Activated B cell treated with CpG ODN at 0.5 μM for 24 hours (primary cell): ENCODE results near the gene SEC61A1. TPM values are rescaled to one million over a fixed set of nuclear protein-coding genes. Genes with fewer than 3 reads are reported as not detected.

Source experiments
- ATAC-seq: fragments of 200-7000 bp; cut with Tn5 transposase; one replicate; pipeline ENCODE4 v1.10.0; 2021; ENCODE audit warnings: low read depth, mild to moderate bottlenecking, moderate library complexity
- CTCF ChIA-PET: fragments of 350-600 bp; sonication (Branson Sonifier 250); formaldehyde crosslinking; loops from one replicate; lab custom pipeline; 2021; ENCODE audit warnings: antibody characterized with exemption; lab: Charles Lee
- POLR2A ChIA-PET: fragments of 350-600 bp; sonication (Branson Sonifier 250); formaldehyde crosslinking; loops from one replicate; lab custom pipeline; 2021; ENCODE audit warnings: antibody characterized with exemption; lab: Charles Lee
- DNase-seq: peaks from one replicate; pipeline ENCODE4 v3.0.0; 2022
- H3K27ac Mint-ChIP-seq: one replicate; pipeline ENCODE4 v1.8.0; 2020; ENCODE audit warnings: mixed read lengths
- H3K27me3 Mint-ChIP-seq: one replicate; pipeline ENCODE4 v1.8.0; 2021; ENCODE audit warnings: mixed read lengths
- H3K36me3 Mint-ChIP-seq: one replicate; pipeline ENCODE4 v1.8.0; 2021; ENCODE audit warnings: low read depth, mixed read lengths
- H3K4me1 Mint-ChIP-seq: one replicate; pipeline ENCODE4 v1.8.0; 2021; ENCODE audit warnings: mixed read lengths
- H3K4me3 Mint-ChIP-seq: one replicate; pipeline ENCODE4 v1.8.0; 2020; ENCODE audit warnings: mild to moderate bottlenecking, mixed read lengths
- H3K9me3 Mint-ChIP-seq: one replicate; pipeline ENCODE4 v1.8.0; 2020; ENCODE audit warnings: mixed read lengths
- intact Hi-C: fragments of 100-400 bp; cut with micrococcal nuclease; formaldehyde crosslinking; loops from one replicate; pipeline ENCODE4 v1.15.1; 2024
- total RNA-seq: library from RNA; stranded (reverse); gene quantifications from 2 replicates; pipeline ENCODE4 v1.2.3, GENCODE V29; 2022
- TF ChIP-seq, protein P1 (sequence below): fragments of 200-600 bp; IDR thresholded peaks from one replicate; pipeline ENCODE4 v1.8.0; 2022; ENCODE audit warnings: antibody characterized with exemption, mild to moderate bottlenecking

The SEC61A1 gene
- total RNA-seq, 1 donor from 2014 or later: 84.0 TPM

GRCh38 chr3:128083396-128083795, 31.2 kb downstream of the SEC61A1 start:
- Mint-ChIP-seq H3K4me3 (no peak overlapping the region), H3K36me3 (peaks cover 84% of the 10 kb centered on the region), H3K9me3 (no peaks in the 10 kb centered on the region), H3K27ac (no peak overlapping the region), H3K27me3 (no peaks in the 10 kb centered on the region), H3K4me1 (no peaks in the 10 kb centered on the region)
- ATAC-seq (no peak), DNase-seq (no peak)
- CTCF ChIA-PET: interaction anchor here (1.0 kb wide), 1 partner anchor 17 kb away, joined by 3 read pairs; no protein-coding TSS in a partner anchor
- POLR2A ChIA-PET: no interaction called here
- intact Hi-C loops: no loop called here
- TF ChIP-seq, protein P1, sequence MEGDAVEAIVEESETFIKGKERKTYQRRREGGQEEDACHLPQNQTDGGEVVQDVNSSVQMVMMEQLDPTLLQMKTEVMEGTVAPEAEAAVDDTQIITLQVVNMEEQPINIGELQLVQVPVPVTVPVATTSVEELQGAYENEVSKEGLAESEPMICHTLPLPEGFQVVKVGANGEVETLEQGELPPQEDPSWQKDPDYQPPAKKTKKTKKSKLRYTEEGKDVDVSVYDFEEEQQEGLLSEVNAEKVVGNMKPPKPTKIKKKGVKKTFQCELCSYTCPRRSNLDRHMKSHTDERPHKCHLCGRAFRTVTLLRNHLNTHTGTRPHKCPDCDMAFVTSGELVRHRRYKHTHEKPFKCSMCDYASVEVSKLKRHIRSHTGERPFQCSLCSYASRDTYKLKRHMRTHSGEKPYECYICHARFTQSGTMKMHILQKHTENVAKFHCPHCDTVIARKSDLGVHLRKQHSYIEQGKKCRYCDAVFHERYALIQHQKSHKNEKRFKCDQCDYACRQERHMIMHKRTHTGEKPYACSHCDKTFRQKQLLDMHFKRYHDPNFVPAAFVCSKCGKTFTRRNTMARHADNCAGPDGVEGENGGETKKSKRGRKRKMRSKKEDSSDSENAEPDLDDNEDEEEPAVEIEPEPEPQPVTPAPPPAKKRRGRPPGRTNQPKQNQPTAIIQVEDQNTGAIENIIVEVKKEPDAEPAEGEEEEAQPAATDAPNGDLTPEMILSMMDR: no peak

GRCh38 chr3:128083980-128084674, 31.9 kb downstream of the SEC61A1 start:
- DNase-seq (no peak), ATAC-seq (no peak)
- no peak overlapping the region for H3K27ac Mint-ChIP-seq
- peaks cover 79% of the 10 kb centered on the region for H3K36me3 Mint-ChIP-seq
- POLR2A ChIA-PET: no interaction called here
- CTCF ChIA-PET: interaction anchor here (1.0 to 1.1 kb wide), 2 partner anchors 11 to 18 kb away, joined by 3 read pairs; no protein-coding TSS in a partner anchor
- intact Hi-C loops: no loop called here
- no peaks in the 10 kb centered on the region for H3K27me3 Mint-ChIP-seq
- TF ChIP-seq, protein P1: no peak
- H3K4me1 Mint-ChIP-seq: no peaks in the 10 kb centered on the region
- no peaks in the 10 kb centered on the region for H3K9me3 Mint-ChIP-seq
- H3K4me3 Mint-ChIP-seq: no peak overlapping the region

DNA sequence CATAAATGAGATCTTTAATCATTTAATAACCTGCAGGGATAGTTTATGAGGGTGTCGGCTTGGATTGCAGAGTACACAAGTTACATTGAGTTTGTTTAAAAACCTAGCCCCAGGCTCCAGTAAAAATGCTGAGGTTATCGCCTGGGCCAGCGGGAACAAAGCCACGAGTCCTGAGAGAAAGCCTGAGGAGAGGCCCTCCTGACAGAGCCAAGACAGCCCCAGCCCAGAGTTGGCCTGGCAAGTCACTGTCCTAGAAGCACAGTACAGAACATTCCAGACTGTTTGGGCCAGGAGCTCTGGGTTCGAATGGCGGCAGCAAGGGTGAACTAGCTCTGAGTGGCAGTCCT, 32.4 kb downstream of the SEC61A1 start:
- TF ChIP-seq, protein P1: no peak
- intact Hi-C loops: no loop called here
- H3K4me3 Mint-ChIP-seq: no peak overlapping the region
- ChIA-PET POLR2A (no interaction called here), CTCF (interaction anchor here (1.1 kb wide), 1 partner anchor 10 kb away, joined by 3 read pairs; no protein-coding TSS in a partner anchor)
- no peaks in the 10 kb centered on the region for H3K4me1 Mint-ChIP-seq
- H3K9me3 Mint-ChIP-seq: no peaks in the 10 kb centered on the region
- H3K27me3 Mint-ChIP-seq: no peaks in the 10 kb centered on the region
- DNase-seq (no peak), ATAC-seq (no peak)
- H3K36me3 Mint-ChIP-seq: peaks cover 73% of the 10 kb centered on the region
- no peak overlapping the region for H3K27ac Mint-ChIP-seq

GRCh38 chr3:128089135-128089534, 36.9 kb downstream of the SEC61A1 start:
- DNase-seq: no peak
- H3K9me3 Mint-ChIP-seq: no peaks in the 10 kb centered on the region
- no peak for ATAC-seq
- intact Hi-C loops: no loop called here
- ChIA-PET POLR2A (no interaction called here), CTCF (no interaction called here)
- no peak overlapping the region for H3K27ac Mint-ChIP-seq
- no peak overlapping the region for H3K4me3 Mint-ChIP-seq
- H3K27me3 Mint-ChIP-seq: no peaks in the 10 kb centered on the region
- H3K36me3 Mint-ChIP-seq: peaks cover 65% of the 10 kb centered on the region
- H3K4me1 Mint-ChIP-seq: no peaks in the 10 kb centered on the region
- TF ChIP-seq, protein P1: no peak

DNA sequence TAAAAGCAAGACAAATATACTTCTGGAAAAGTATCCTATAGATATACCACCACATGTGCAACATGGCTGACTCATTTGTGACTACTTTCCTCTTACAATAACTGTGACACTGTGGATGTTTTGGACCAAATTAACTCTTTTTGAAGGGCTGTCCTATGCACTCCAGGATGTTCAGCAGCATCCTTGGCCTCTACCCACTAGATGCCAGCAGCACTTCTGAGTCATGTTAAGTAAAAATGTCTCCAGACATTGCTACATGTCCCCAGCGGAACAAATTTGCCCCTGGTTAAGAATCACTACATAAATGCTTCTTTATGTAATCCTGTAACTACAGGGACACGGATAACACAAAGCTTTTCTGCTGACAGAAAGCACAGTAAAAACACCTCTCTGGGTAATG, 39.3 kb downstream of the SEC61A1 start:
- DNase-seq (no peak), ATAC-seq (no peak)
- CTCF ChIA-PET: interaction anchor here (0.5 to 1.4 kb wide), 2 partner anchors 17 to 42 kb away, joined by 3 to 4 read pairs; no protein-coding TSS in a partner anchor
- Mint-ChIP-seq H3K4me3 (no peak overlapping the region), H3K9me3 (no peaks in the 10 kb centered on the region), H3K27me3 (no peaks in the 10 kb centered on the region), H3K27ac (no peak overlapping the region), H3K4me1 (no peaks in the 10 kb centered on the region), H3K36me3 (peaks cover 60% of the 10 kb centered on the region)
- POLR2A ChIA-PET: no interaction called here
- intact Hi-C loops: no loop called here
- TF ChIP-seq, protein P1: no peak
